ENCODE measurements around the gene HTATIP2. TPM values are rescaled to one million over a fixed set of nuclear protein-coding genes. Genes with fewer than 3 reads are reported as not detected.
A peak's percentile ranks its signal among the peaks of the same experiment; 100 is the strongest.

HTATIP2 gene
- 100 to 1,000 TPM in 2 of 4 donors, 10 to 100 TPM in 1, 1 to 10 TPM in 1; 8.0 to 183 (median 100) TPM for total RNA-seq

DNA sequence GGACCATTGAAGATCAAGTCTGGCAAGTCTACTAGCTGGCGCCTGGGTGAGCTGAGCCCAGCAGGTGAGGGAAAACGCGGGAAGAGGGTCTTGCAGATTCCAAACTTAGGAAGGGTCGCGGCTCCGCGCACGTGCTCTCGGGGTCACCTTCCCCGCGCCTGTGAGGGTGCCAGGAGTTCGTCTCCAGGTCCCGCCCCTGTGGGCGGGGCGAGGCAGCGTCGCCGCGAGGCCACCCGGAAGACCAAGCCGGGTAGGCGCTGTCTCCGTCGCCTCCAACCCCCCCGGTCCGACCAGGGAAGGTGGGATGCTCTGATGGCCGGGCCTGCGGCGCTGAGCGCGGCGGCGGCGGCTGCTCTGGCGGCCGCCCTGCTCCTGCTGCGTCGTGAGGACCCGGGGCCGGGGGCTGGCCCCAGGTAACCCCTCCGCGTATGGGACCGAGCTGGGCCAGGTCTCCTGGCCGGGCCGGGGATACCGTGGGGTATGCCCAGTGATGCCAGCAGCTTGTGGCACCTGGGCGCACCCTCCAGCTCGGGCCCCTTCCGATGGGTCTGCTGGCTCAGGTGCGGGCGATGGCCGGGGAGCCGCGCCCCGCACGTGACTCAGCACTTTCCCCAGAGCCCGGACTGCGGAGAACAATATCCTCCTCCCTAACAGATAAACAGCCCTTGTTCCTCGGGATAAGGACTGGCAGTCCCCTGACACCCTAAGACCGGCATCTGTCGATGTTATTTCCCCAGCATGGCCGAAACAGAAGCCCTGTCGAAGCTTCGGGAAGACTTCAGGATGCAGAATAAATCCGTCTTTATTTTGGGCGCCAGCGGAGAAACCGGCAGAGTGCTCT, at the start of gene HTATIP2:
TSS of gene HTATIP2 (plus strand) at position 215 of the 841 bp plus-strand sequence. CDS start at position 739, 524 bp downstream.
- in situ Hi-C loops (cut with MboI; ENCODE audit: low pct_ligation_motif_present in 1 of 4, low pct_unique_long_range_greater_than_20kb in 1 of 4, low sequenced_read_pairs in 3 of 4) (loop anchor here in 2 of 4 donors (25.0 kb wide), 2 partner anchors 426 to 801 kb away; no protein-coding TSS in a partner anchor), intact Hi-C loops (cut with DNase I; ENCODE audit: low total_unique reads) (no loop called here)
- Histone ChIP-seq H3K4me3 (peak within 1 kb of the TSS; percentile 76 to 95 (median 84)), H3K36me3 (no peaks in the 10 kb centered on the region), H3K27me3 (no peaks in the 10 kb centered on the region), H3K4me1 (peaks cover 0 to 36% (median 28%) of the 10 kb centered on the region in 4 donors), H3K9me3 (no peaks in the 10 kb centered on the region), H3K27ac (peak within 1 kb of the TSS; percentile 91 to 96 (median 94))
- no peak for TF ChIP-seq EP300 (IDR thresholded peaks at IDR 0.05; ENCODE audit: low read depth)
- peak; percentile 73 for TF ChIP-seq POLR2A (IDR thresholded peaks at IDR 0.05)
- TF ChIP-seq POLR2AphosphoS5 (IDR thresholded peaks at IDR 0.05) = peak; percentile 18 to 71 (median 67)
- TF ChIP-seq, protein P1, sequence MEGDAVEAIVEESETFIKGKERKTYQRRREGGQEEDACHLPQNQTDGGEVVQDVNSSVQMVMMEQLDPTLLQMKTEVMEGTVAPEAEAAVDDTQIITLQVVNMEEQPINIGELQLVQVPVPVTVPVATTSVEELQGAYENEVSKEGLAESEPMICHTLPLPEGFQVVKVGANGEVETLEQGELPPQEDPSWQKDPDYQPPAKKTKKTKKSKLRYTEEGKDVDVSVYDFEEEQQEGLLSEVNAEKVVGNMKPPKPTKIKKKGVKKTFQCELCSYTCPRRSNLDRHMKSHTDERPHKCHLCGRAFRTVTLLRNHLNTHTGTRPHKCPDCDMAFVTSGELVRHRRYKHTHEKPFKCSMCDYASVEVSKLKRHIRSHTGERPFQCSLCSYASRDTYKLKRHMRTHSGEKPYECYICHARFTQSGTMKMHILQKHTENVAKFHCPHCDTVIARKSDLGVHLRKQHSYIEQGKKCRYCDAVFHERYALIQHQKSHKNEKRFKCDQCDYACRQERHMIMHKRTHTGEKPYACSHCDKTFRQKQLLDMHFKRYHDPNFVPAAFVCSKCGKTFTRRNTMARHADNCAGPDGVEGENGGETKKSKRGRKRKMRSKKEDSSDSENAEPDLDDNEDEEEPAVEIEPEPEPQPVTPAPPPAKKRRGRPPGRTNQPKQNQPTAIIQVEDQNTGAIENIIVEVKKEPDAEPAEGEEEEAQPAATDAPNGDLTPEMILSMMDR (IDR thresholded peaks at IDR 0.05) = no peak
- 3 to 11% methylated on average over 3 to 32 of the region's 68 CpGs for WGBS, 2 donors (ENCODE audit: low coverage in 1 of 2)
- peak; percentile 82 for DNase-seq

DNA sequence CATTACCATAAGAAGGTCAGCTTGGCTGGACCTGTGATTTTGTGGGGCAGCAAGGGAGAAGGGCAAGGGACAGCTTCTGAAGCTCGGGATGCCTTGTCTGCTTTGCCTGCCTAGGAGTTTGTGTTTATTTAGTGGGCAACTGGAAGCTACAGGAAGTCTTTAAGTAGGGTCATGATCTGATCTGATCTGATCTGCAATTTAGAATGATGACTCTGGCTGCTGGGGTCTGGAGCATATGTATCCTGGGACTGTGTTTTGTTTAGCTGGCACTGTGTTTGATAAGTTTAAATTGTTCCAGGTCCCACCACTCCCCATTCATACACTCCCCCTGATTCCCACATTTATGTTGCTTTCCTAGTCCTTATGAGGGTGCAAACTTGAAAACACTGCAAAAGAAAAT, 47.7 kb upstream of the HTATIP2 start:
- 38 to 40% methylated on average over 1 of the region's 1 CpG for WGBS, 2 donors (ENCODE audit: low coverage in 1 of 2)
- Histone ChIP-seq H3K27ac (no peak overlapping the region), H3K4me3 (no peak overlapping the region), H3K36me3 (no peaks in the 10 kb centered on the region), H3K27me3 (no peaks in the 10 kb centered on the region), H3K4me1 (no peaks in the 10 kb centered on the region), H3K9me3 (no peaks in the 10 kb centered on the region)
- DNase-seq = no peak
- in situ Hi-C loops (cut with MboI; ENCODE audit: low pct_ligation_motif_present in 1 of 4, low pct_unique_long_range_greater_than_20kb in 1 of 4, low sequenced_read_pairs in 3 of 4) (no loop called here), intact Hi-C loops (cut with DNase I; ENCODE audit: low total_unique reads) (no loop called here)
- TF ChIP-seq EP300 (IDR thresholded peaks at IDR 0.05; ENCODE audit: low read depth) (no peak), POLR2AphosphoS5 (IDR thresholded peaks at IDR 0.05) (no peak), POLR2A (IDR thresholded peaks at IDR 0.05) (no peak)
- TF ChIP-seq, protein P1 (IDR thresholded peaks at IDR 0.05) = no peak

DNA sequence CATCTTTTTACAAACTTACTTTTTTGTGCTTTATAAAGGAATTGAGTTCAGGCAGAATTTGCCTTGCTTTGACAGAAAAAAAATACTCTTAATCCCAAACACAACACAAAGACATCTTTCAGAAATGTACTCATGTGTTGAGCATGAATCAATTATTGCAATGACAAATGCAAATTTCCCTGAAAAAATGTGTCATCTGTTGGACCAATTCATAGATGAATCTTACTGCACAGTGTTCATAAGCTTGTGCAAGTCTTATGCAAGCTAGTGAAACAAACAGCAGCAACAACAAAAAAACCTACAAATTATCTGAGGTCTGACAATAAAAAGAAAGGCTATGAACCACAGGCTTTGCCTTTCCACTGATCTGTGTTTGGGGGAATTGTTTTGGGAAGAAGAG, 42.3 kb upstream of the HTATIP2 start:
- no peak overlapping the region for H3K27ac ChIP-seq
- H3K9me3 ChIP-seq = no peaks in the 10 kb centered on the region
- H3K4me1 ChIP-seq = no peaks in the 10 kb centered on the region
- TF ChIP-seq EP300 (IDR thresholded peaks at IDR 0.05; ENCODE audit: low read depth) (no peak), POLR2A (IDR thresholded peaks at IDR 0.05) (no peak), POLR2AphosphoS5 (IDR thresholded peaks at IDR 0.05) (no peak)
- TF ChIP-seq, protein P1 (IDR thresholded peaks at IDR 0.05) = no peak
- intact Hi-C loops (cut with DNase I; ENCODE audit: low total_unique reads) = no loop called here
- no peaks in the 10 kb centered on the region for H3K27me3 ChIP-seq
- no peaks in the 10 kb centered on the region for H3K36me3 ChIP-seq
- no peak for DNase-seq
- H3K4me3 ChIP-seq = no peak overlapping the region
- in situ Hi-C loops (cut with MboI; ENCODE audit: low pct_ligation_motif_present in 1 of 4, low pct_unique_long_range_greater_than_20kb in 1 of 4, low sequenced_read_pairs in 3 of 4) = no loop called here

DNA sequence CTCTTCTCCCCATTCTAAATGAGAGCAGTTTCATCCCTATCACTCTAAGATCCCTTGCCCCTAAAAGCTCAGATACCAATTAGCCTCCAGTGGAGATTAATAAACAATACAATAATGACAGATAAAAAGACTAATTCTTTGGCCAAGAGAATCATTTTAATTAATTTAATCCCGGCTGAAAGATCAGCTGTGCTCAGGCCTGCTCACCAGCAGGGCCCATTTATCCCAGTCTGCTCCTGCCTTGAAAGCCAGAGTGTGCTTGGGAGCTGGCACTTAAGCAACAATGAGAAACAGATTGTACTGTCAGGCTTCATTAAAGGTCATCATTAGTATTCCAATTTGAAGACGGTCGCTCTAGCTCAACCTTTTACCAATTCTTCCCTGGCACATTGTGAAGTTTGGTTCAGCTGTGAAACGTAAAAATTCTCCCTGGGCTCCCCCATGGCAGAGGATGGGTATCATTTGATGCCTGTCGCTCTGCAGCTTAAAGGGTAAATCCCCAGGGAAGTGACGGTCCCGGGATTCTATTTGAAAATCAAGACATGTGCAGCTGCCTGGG, 36.1 kb upstream of the HTATIP2 start:
- intact Hi-C loops (cut with DNase I; ENCODE audit: low total_unique reads) (no loop called here), in situ Hi-C loops (cut with MboI; ENCODE audit: low pct_ligation_motif_present in 1 of 4, low pct_unique_long_range_greater_than_20kb in 1 of 4, low sequenced_read_pairs in 3 of 4) (loop anchor here in 2 of 4 donors (25.0 kb wide), 2 partner anchors 365 to 390 kb away; no protein-coding TSS in a partner anchor)
- no peak overlapping the region for H3K27ac ChIP-seq
- no peak for DNase-seq
- H3K4me1 ChIP-seq = no peaks in the 10 kb centered on the region
- H3K9me3 ChIP-seq = no peaks in the 10 kb centered on the region
- no peak overlapping the region for H3K4me3 ChIP-seq
- WGBS, 2 donors (ENCODE audit: low coverage in 1 of 2) = 80 to 87% methylated on average over 1 to 7 of the region's 7 CpGs
- TF ChIP-seq, protein P1 (IDR thresholded peaks at IDR 0.05) = no peak
- TF ChIP-seq POLR2AphosphoS5 (IDR thresholded peaks at IDR 0.05) = no peak
- TF ChIP-seq POLR2A (IDR thresholded peaks at IDR 0.05) = no peak
- no peak for TF ChIP-seq EP300 (IDR thresholded peaks at IDR 0.05; ENCODE audit: low read depth)
- H3K36me3 ChIP-seq = no peaks in the 10 kb centered on the region
- no peaks in the 10 kb centered on the region for H3K27me3 ChIP-seq

All from transverse colon (tissue), 4 donors.